Neutrophil (primary cell): ENCODE results near the gene CD300LG.

Source experiments
- H3K27ac ChIP-seq: fragments of 200-600 bp; sonication (generic); 2 replicates; pipeline ENCODE4 v1.5.1; 2016; ENCODE audit warnings: mild to moderate bottlenecking, moderate library complexity
- H3K27me3 ChIP-seq: fragments of 200-600 bp; sonication (generic); 2 replicates; pipeline ENCODE4 v1.6.0; 2016; ENCODE audit warnings: mild to moderate bottlenecking
- H3K36me3 ChIP-seq: fragments of 200-600 bp; sonication (generic); 2 replicates; pipeline ENCODE4 v1.5.1; 2017
- H3K4me1 ChIP-seq, 2 experiments: fragments of 200-600 bp in 1 of 2; sonication (generic) in 1 of 2; 1 replicate in 1 of 2; 2 replicates in 1 of 2; pipeline versions ENCODE4 v1.5.1 to v1.6.1; 2013 to 2016; ENCODE audit warnings: low read depth in 1 of 2, low read length in 1 of 2, mild to moderate bottlenecking in 1 of 2, moderate library complexity in 1 of 2; ENCODE audit not compliant: control insufficient read depth in 1 of 2, insufficient read depth in 1 of 2
- H3K4me3 ChIP-seq, 2 experiments: fragments of 200-600 bp in 1 of 2; sonication (generic) in 1 of 2; 1 replicate in 1 of 2; 2 replicates in 1 of 2; pipeline ENCODE4 v1.5.1; 2013 to 2016; ENCODE audit warnings: low read depth in 1 of 2, low read length in 1 of 2, mild to moderate bottlenecking in 1 of 2, moderate library complexity in 1 of 2
- H3K9me3 ChIP-seq: fragments of 200-600 bp; sonication (generic); 2 replicates; pipeline ENCODE4 v1.5.1; 2016
- TF ChIP-seq, protein P1 (sequence below): fragments of 200-600 bp; sonication (generic); IDR thresholded peaks from 2 replicates; pipeline ENCODE4 v1.5.1; 2016; ENCODE audit warnings: antibody characterized with exemption

Gene CD300LG

GRCh38 chr17:43846221-43846712, 709 bp upstream of the CD300LG start:
- Histone ChIP-seq H3K9me3 (no peaks in the 10 kb centered on the region), H3K4me1 (no peaks in the 10 kb centered on the region), H3K36me3 (no peaks in the 10 kb centered on the region), H3K27ac (no peak overlapping the region), H3K4me3 (no peak overlapping the region), H3K27me3 (no peaks in the 10 kb centered on the region)
- TF ChIP-seq, protein P1, sequence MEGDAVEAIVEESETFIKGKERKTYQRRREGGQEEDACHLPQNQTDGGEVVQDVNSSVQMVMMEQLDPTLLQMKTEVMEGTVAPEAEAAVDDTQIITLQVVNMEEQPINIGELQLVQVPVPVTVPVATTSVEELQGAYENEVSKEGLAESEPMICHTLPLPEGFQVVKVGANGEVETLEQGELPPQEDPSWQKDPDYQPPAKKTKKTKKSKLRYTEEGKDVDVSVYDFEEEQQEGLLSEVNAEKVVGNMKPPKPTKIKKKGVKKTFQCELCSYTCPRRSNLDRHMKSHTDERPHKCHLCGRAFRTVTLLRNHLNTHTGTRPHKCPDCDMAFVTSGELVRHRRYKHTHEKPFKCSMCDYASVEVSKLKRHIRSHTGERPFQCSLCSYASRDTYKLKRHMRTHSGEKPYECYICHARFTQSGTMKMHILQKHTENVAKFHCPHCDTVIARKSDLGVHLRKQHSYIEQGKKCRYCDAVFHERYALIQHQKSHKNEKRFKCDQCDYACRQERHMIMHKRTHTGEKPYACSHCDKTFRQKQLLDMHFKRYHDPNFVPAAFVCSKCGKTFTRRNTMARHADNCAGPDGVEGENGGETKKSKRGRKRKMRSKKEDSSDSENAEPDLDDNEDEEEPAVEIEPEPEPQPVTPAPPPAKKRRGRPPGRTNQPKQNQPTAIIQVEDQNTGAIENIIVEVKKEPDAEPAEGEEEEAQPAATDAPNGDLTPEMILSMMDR, result peak; percentile 75

DNA sequence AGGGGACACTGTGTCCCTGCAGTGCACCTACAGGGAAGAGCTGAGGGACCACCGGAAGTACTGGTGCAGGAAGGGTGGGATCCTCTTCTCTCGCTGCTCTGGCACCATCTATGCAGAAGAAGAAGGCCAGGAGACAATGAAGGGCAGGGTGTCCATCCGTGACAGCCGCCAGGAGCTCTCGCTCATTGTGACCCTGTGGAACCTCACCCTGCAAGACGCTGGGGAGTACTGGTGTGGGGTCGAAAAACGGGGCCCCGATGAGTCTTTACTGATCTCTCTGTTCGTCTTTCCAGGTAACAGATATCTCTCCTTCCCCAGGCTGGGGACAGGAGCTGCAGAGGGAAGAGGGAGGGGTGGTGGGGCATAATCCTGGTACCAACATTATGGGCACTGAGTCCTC, 1.6 kb downstream of the CD300LG start:
- TF ChIP-seq, protein P1, result no peak
- H3K4me1 ChIP-seq, result no peaks in the 10 kb centered on the region
- no peaks in the 10 kb centered on the region for H3K9me3 ChIP-seq
- no peak overlapping the region for H3K27ac ChIP-seq
- H3K36me3 ChIP-seq, result no peaks in the 10 kb centered on the region
- no peak overlapping the region for H3K4me3 ChIP-seq
- no peaks in the 10 kb centered on the region for H3K27me3 ChIP-seq

DNA sequence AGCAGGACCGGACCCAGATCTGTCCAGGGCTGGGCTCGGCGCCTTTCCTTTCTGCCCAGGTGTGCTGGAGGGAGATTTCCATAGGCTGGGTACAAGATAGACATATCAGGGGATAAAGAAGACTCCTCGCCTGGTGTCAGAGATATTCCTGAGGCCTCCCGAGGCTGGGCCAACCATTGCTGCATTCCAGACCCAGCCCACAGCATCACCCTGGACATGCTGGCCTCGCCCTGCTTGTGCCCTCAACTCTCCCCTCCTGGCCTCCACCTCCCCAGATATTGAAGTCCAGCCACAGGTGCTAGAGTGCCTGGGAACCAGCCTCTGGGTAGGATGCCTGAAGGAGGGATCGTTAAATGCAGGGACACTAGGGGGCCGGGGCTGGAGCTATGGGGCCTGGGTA, 2.1 kb downstream of the CD300LG start:
- H3K4me3 ChIP-seq, result no peak overlapping the region
- H3K36me3 ChIP-seq, result no peaks in the 10 kb centered on the region
- TF ChIP-seq, protein P1, result no peak
- no peaks in the 10 kb centered on the region for H3K4me1 ChIP-seq
- peaks cover 2% of the 10 kb centered on the region for H3K27me3 ChIP-seq
- H3K27ac ChIP-seq, result no peak overlapping the region
- H3K9me3 ChIP-seq, result no peaks in the 10 kb centered on the region

DNA sequence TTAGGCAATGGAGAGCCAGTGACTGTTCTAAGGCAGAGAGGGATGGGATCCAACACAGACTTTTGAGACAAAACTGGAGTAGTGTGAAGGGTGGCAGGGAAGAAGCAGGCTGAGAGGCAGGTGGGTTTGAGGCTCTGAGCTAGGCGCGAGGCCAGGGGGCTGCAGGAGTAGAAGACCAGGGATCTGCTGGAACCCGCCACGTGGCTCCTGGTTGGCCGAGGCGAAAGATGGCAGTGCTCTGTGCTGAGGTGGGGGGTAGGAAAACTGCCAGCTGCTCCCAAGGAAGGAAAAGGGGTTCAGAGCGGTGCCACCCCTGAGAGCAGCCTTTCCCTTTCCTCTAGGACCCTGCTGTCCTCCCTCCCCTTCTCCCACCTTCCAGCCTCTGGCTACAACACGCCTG, 5.6 kb downstream of the CD300LG start:
- H3K36me3 ChIP-seq, result no peaks in the 10 kb centered on the region
- peaks cover 15% of the 10 kb centered on the region for H3K27me3 ChIP-seq
- H3K4me3 ChIP-seq, result no peak overlapping the region
- H3K9me3 ChIP-seq, result no peaks in the 10 kb centered on the region
- TF ChIP-seq, protein P1, result no peak
- no peak overlapping the region for H3K27ac ChIP-seq
- no peaks in the 10 kb centered on the region for H3K4me1 ChIP-seq

- TF ChIP-seq, protein P1, result no peak
- Histone ChIP-seq H3K4me3 (no peak overlapping the region), H3K27me3 (peaks cover 24% of the 10 kb centered on the region), H3K4me1 (no peaks in the 10 kb centered on the region), H3K9me3 (no peaks in the 10 kb centered on the region), H3K27ac (no peak overlapping the region), H3K36me3 (no peaks in the 10 kb centered on the region)
These were observed 6.6 kb downstream of the CD300LG start for GRCh38 chr17:43853546-43853945.

- no peaks in the 10 kb centered on the region for H3K36me3 ChIP-seq
- H3K4me3 ChIP-seq, result no peak overlapping the region
- H3K27ac ChIP-seq, result no peak overlapping the region
- no peaks in the 10 kb centered on the region for H3K9me3 ChIP-seq
- H3K4me1 ChIP-seq, result no peaks in the 10 kb centered on the region
- H3K27me3 ChIP-seq, result peaks cover 27% of the 10 kb centered on the region
- TF ChIP-seq, protein P1, result no peak
These were observed 7.5 kb downstream of the CD300LG start for GRCh38 chr17:43854498-43854897.
